ENCODE results near the gene NTM.

DNA sequence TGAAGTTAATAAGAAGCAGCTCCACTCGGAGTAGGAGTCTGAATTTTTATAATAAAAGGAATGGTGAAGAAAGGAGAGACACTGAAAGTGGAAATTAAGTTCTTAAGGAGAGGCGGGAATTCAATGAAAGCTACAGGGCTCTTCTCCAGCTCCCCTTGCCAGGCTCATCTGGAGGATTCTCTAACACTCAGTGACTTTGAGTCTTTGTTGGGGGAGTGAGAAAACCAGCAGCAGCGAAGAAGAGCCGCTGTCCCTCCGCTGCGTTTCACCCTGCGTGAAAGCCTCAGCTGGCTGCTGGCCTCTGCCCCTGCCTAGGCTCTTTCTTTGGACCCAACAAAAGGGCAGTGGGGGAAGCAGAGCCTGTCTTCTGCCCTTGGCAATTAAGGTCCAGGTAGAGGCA is 113.0 kb downstream of the NTM start:
- TF ChIP-seq, protein P1, sequence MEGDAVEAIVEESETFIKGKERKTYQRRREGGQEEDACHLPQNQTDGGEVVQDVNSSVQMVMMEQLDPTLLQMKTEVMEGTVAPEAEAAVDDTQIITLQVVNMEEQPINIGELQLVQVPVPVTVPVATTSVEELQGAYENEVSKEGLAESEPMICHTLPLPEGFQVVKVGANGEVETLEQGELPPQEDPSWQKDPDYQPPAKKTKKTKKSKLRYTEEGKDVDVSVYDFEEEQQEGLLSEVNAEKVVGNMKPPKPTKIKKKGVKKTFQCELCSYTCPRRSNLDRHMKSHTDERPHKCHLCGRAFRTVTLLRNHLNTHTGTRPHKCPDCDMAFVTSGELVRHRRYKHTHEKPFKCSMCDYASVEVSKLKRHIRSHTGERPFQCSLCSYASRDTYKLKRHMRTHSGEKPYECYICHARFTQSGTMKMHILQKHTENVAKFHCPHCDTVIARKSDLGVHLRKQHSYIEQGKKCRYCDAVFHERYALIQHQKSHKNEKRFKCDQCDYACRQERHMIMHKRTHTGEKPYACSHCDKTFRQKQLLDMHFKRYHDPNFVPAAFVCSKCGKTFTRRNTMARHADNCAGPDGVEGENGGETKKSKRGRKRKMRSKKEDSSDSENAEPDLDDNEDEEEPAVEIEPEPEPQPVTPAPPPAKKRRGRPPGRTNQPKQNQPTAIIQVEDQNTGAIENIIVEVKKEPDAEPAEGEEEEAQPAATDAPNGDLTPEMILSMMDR (IDR thresholded peaks at IDR 0.05), result no peak
- TF ChIP-seq POLR2A (IDR thresholded peaks at IDR 0.05), result no peak
